EL (cell line): Measurements from ENCODE around the gene GTF2F2.

Experiments
- DNase-seq: peaks from one replicate; pipeline ENCODE4 v3.0.0-alpha.2; 2016

The GTF2F2 gene

GRCh38 chr13:45132369-45133064, 12.2 kb downstream of the GTF2F2 start:
- DNase-seq, result no peak

- no peak for DNase-seq
Observed at GRCh38 chr13:45133396-45134118, 13.2 kb downstream of the GTF2F2 start.

GRCh38 chr13:45136741-45137504, 16.6 kb downstream of the GTF2F2 start:
- DNase-seq, result no peak

- no peak for DNase-seq
Observed at GRCh38 chr13:45137526-45137925, 17.2 kb downstream of the GTF2F2 start.

GRCh38 chr13:45138282-45138681, 18.0 kb downstream of the GTF2F2 start:
- no peak for DNase-seq

GRCh38 chr13:45141369-45141768, 21.1 kb downstream of the GTF2F2 start:
- no peak for DNase-seq

- DNase-seq, result peak; percentile 8
Observed at GRCh38 chr13:45142440-45143345, 22.4 kb downstream of the GTF2F2 start.

- no peak for DNase-seq
Observed at GRCh38 chr13:45143346-45143751, 23.0 kb downstream of the GTF2F2 start.

GRCh38 chr13:45149964-45150363, 29.7 kb downstream of the GTF2F2 start:
- DNase-seq, result peak; percentile 29

- DNase-seq, result no peak
Observed at GRCh38 chr13:45156565-45157361, 36.5 kb downstream of the GTF2F2 start.

GRCh38 chr13:45162194-45162593, 41.9 kb downstream of the GTF2F2 start:
- no peak for DNase-seq

GRCh38 chr13:45162821-45163220, 42.5 kb downstream of the GTF2F2 start:
- peak; percentile 78 for DNase-seq

GRCh38 chr13:45166858-45167257, 46.5 kb downstream of the GTF2F2 start:
- no peak for DNase-seq

GRCh38 chr13:45167611-45168554, 47.6 kb downstream of the GTF2F2 start:
- no peak for DNase-seq

GRCh38 chr13:45168555-45168930, 48.2 kb downstream of the GTF2F2 start:
- no peak for DNase-seq

- DNase-seq, result no peak
Observed at GRCh38 chr13:45174478-45174877, 54.2 kb downstream of the GTF2F2 start.

GRCh38 chr13:45178349-45179162, 58.2 kb downstream of the GTF2F2 start:
- peak; percentile 84 for DNase-seq

GRCh38 chr13:45179428-45179827, 59.1 kb downstream of the GTF2F2 start:
- DNase-seq, result peak; percentile 38

GRCh38 chr13:45180303-45180702, 60.0 kb downstream of the GTF2F2 start:
- no peak for DNase-seq
